ENCODE measurements around the gene CHD9.
A peak's percentile ranks its signal among the peaks of the same experiment; 100 is the strongest.

The CHD9 gene

DNA sequence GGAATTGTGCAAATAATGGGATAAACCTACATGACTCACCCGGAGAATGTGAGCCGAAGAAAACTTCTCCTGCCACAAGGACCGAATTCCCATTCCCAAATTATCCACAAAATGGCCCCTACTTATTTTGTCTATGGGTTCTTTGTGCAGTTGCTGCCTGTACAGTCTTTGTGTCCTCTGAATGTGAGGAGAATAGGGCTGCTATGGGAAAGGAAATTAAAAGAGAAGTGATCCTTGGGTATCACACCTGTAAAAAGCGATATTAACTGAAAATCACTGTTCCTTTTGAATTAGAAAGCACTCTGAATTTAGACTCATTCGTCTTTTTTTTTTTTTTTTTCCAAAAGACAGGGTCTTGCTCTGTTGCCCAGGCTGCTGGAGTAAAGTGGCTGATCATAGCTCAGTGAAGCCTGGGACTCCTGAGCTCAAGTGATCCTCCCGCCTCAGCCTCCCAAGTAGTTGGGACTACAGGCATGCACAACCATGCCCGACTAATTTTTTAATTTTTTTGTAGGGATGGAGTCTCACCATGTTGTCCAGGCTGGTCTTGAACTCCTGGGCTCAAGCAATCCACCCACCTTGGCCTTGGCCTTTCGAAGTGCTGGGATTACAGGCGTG lies 45.4 kb downstream of the CHD9 start:
- H2AFZ ChIP-seq (ENCODE audit: low read length): peak overlapping the region; percentile 84
- H3K9me2 ChIP-seq (replicated peaks; ENCODE audit: low read depth, low read length): no peaks in the 10 kb centered on the region
- no peaks in the 10 kb centered on the region for H3K27me3 ChIP-seq (ENCODE audit: insufficient read depth, low read length, poor library complexity, severe bottlenecking)
- no peaks in the 10 kb centered on the region for H3K9me3 ChIP-seq (ENCODE audit: insufficient read depth, low read depth, low read length)
- TF ChIP-seq EZH2phosphoT487 (IDR thresholded peaks at IDR 0.05; ENCODE audit: borderline replicate concordance): no peak
- TF ChIP-seq, protein P1, sequence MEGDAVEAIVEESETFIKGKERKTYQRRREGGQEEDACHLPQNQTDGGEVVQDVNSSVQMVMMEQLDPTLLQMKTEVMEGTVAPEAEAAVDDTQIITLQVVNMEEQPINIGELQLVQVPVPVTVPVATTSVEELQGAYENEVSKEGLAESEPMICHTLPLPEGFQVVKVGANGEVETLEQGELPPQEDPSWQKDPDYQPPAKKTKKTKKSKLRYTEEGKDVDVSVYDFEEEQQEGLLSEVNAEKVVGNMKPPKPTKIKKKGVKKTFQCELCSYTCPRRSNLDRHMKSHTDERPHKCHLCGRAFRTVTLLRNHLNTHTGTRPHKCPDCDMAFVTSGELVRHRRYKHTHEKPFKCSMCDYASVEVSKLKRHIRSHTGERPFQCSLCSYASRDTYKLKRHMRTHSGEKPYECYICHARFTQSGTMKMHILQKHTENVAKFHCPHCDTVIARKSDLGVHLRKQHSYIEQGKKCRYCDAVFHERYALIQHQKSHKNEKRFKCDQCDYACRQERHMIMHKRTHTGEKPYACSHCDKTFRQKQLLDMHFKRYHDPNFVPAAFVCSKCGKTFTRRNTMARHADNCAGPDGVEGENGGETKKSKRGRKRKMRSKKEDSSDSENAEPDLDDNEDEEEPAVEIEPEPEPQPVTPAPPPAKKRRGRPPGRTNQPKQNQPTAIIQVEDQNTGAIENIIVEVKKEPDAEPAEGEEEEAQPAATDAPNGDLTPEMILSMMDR (conservative IDR thresholded peaks at IDR 0.05; ENCODE audit: low read length): no peak
- peak overlapping the region; percentile 73 for H3K9ac ChIP-seq (ENCODE audit: low read depth, low read length, poor library complexity, severe bottlenecking)
- peaks cover 5% of the 10 kb centered on the region; the same call in 1 of the 2 replicates for H3K79me2 ChIP-seq (ENCODE audit: insufficient read depth, low read length)
- H3K4me1 ChIP-seq (ENCODE audit: insufficient read depth, low read length, poor library complexity, severe bottlenecking): peaks cover 24% of the 10 kb centered on the region
- H3F3A ChIP-seq (ENCODE audit: low read depth): peaks cover 6% of the 10 kb centered on the region; the same call in 1 of the 2 replicates
- H3K4me3 ChIP-seq (ENCODE audit: low read length, poor library complexity, severe bottlenecking): peak overlapping the region; percentile 80
- peak overlapping the region; percentile 80 for H3K4me2 ChIP-seq (ENCODE audit: low read depth, low read length, poor library complexity, severe bottlenecking)
- no peaks in the 10 kb centered on the region for H3K36me3 ChIP-seq (ENCODE audit: insufficient read depth, low read length)
- no peaks in the 10 kb centered on the region for H4K20me1 ChIP-seq (ENCODE audit: insufficient read depth, low read length, poor library complexity, severe bottlenecking)

DNA sequence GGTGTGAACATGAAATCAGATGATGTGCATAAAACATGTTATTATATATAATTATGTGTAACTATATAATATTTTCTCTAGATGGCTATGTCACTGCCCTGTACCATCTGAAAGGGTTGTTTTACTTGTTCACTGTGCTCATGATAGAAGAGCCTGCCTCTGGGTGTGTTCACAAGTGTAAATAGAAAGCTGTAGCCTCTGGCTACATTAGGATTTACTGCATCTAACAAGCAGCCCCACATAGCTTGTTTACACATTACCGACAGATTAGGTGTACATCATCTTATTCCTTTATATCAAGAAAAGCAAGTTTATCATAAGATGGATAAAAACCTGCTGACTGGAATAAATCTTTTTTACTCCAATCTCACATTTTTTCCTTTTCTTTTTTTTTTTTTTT lies 46.1 kb downstream of the CHD9 start:
- H3K4me2 ChIP-seq (ENCODE audit: low read depth, low read length, poor library complexity, severe bottlenecking): no peak overlapping the region
- no peak overlapping the region for H2AFZ ChIP-seq (ENCODE audit: low read length)
- H3K4me1 ChIP-seq (ENCODE audit: insufficient read depth, low read length, poor library complexity, severe bottlenecking): peaks cover 24% of the 10 kb centered on the region
- no peaks in the 10 kb centered on the region for H3K36me3 ChIP-seq (ENCODE audit: insufficient read depth, low read length)
- no peaks in the 10 kb centered on the region for H3K9me2 ChIP-seq (replicated peaks; ENCODE audit: low read depth, low read length)
- peaks cover 6% of the 10 kb centered on the region; the same call in 1 of the 2 replicates for H3F3A ChIP-seq (ENCODE audit: low read depth)
- H3K79me2 ChIP-seq (ENCODE audit: insufficient read depth, low read length): peaks cover 5% of the 10 kb centered on the region; the same call in 1 of the 2 replicates
- H3K27me3 ChIP-seq (ENCODE audit: insufficient read depth, low read length, poor library complexity, severe bottlenecking): no peaks in the 10 kb centered on the region
- H3K4me3 ChIP-seq (ENCODE audit: low read length, poor library complexity, severe bottlenecking): no peak overlapping the region
- no peaks in the 10 kb centered on the region for H3K9me3 ChIP-seq (ENCODE audit: insufficient read depth, low read depth, low read length)
- TF ChIP-seq, protein P1 (conservative IDR thresholded peaks at IDR 0.05; ENCODE audit: low read length): no peak
- TF ChIP-seq EZH2phosphoT487 (IDR thresholded peaks at IDR 0.05; ENCODE audit: borderline replicate concordance): no peak
- H4K20me1 ChIP-seq (ENCODE audit: insufficient read depth, low read length, poor library complexity, severe bottlenecking): no peaks in the 10 kb centered on the region
- no peak overlapping the region for H3K9ac ChIP-seq (ENCODE audit: low read depth, low read length, poor library complexity, severe bottlenecking)

DNA sequence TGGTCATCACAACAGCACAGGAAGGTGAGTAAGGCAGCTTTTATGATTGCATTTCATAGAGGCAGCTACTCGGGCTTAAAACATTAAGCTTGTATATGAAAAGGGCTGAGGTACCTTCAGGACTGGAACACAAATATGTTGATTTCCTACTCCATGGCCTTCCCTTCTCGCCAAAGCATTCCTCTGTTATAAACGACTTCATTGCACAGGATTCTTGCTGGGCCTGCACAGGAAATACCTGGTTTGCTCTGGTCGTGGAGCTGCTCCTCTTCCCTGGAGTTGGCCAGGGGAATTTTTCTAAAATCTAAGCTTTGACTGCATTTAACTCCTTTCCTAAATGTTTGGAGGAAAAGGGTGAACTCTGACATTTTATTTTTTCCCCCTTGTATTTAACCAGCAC lies 49.0 kb downstream of the CHD9 start:
- no peaks in the 10 kb centered on the region for H3K9me3 ChIP-seq (ENCODE audit: insufficient read depth, low read depth, low read length)
- H3K4me3 ChIP-seq (ENCODE audit: low read length, poor library complexity, severe bottlenecking): no peak overlapping the region

More for the DNA sequence above, 49.0 kb downstream of the CHD9 start:
- Histone ChIP-seq H3K9me2 (replicated peaks; ENCODE audit: low read depth, low read length) (no peaks in the 10 kb centered on the region), H3K9ac (ENCODE audit: low read depth, low read length, poor library complexity, severe bottlenecking) (no peak overlapping the region), H3K79me2 (ENCODE audit: insufficient read depth, low read length) (no peaks in the 10 kb centered on the region), H3K4me2 (ENCODE audit: low read depth, low read length, poor library complexity, severe bottlenecking) (no peak overlapping the region), H3F3A (ENCODE audit: low read depth) (0 out of 2 replicates have a peak, but pooled peaks cover 2% of the 10 kb centered on the region), H3K4me1 (ENCODE audit: insufficient read depth, low read length, poor library complexity, severe bottlenecking) (peaks cover 14% of the 10 kb centered on the region), H3K36me3 (ENCODE audit: insufficient read depth, low read length) (no peaks in the 10 kb centered on the region), H4K20me1 (ENCODE audit: insufficient read depth, low read length, poor library complexity, severe bottlenecking) (no peaks in the 10 kb centered on the region), H2AFZ (ENCODE audit: low read length) (no peak overlapping the region), H3K27me3 (ENCODE audit: insufficient read depth, low read length, poor library complexity, severe bottlenecking) (no peaks in the 10 kb centered on the region)
- TF ChIP-seq, protein P1 (conservative IDR thresholded peaks at IDR 0.05; ENCODE audit: low read length): no peak
- TF ChIP-seq EZH2phosphoT487 (IDR thresholded peaks at IDR 0.05; ENCODE audit: borderline replicate concordance): no peak
